Right cardiac atrium (tissue), 5 donors: ENCODE data around the gene ARAP1. TPM values are rescaled to one million over a fixed set of nuclear protein-coding genes. Genes with fewer than 3 reads are reported as not detected.

Experiments used
- ATAC-seq, 2 donors: fragments of 200-7000 bp; cut with Tn5 transposase; one replicate each; pipeline versions ENCODE4 v1.8.0 to v1.9.1; 2020; ENCODE audit warnings: moderate library complexity in 2 of 2, mild to moderate bottlenecking in 1 of 2
- DNase-seq, 3 donors: peaks; one replicate each; pipeline ENCODE4 v3.0.0-alpha.2; 2020
- H3K27ac ChIP-seq: one replicate; pipeline ENCODE4 v1.5.1; 2013; ENCODE audit warnings: mild to moderate bottlenecking, low read length, control low read depth, moderate library complexity
- H3K27me3 ChIP-seq: one replicate; pipeline ENCODE4 v1.6.1; 2013; ENCODE audit not compliant: control insufficient read depth, insufficient read depth
- H3K4me1 ChIP-seq: one replicate; pipeline ENCODE4 v1.6.1; 2013; ENCODE audit warnings: low read length; ENCODE audit not compliant: control insufficient read depth, insufficient read depth
- H3K4me3 ChIP-seq: one replicate; pipeline ENCODE4 v1.5.1; 2013; ENCODE audit warnings: low read length, control low read depth
- H3K9me3 ChIP-seq: one replicate; pipeline ENCODE4 v1.6.1; 2013; ENCODE audit warnings: low read length; ENCODE audit not compliant: control insufficient read depth
- WGBS: extraction: QIAGEN DNeasy Blood & Tissue Kit; methylation state at CpG from one replicate; pipeline ENCODE4 v1.1.7; 2013; 5-methylcytosine and 5-hydroxymethylcytosine counted together
- intact Hi-C, 4 donors: fragments of 100-400 bp; cut with DNase I; formaldehyde crosslinking; loops; one replicate each; pipeline versions ENCODE4 v1.11.0 to v1.14.0; 2022 to 2023
- polyA plus RNA-seq: library from polyadenylated mRNA; stranded (reverse); fragments of 200-250 nt; gene quantifications from one replicate; pipeline ENCODE4 v1.2.3, GENCODE V29; 2013
- total RNA-seq, 4 donors: library from RNA; stranded (reverse); fragmentation: NEBNext Ultra II Directional; extraction: Animal tissue kit (Norgen Biotek cat#: 25700); gene quantifications; one replicate each; pipeline ENCODE4 v1.2.1, GENCODE V29; 2021
- donor health status: healthy with polysubstance abuse.
- donor health status: DM: no; HTN: yes; CAD: no.
- donor health status: DM: no; HTN: no; CAD: no.
- donor health status: DM: no; HTN: yes; CAD: no; lungs with severe emphysema.
- donor health status: DM: yes; HTN: yes; CAD: no.

Gene ARAP1
- total and polyA plus RNA-seq, 5 donors, result 41.2 to 62.5 (median 57.5) TPM

DNA sequence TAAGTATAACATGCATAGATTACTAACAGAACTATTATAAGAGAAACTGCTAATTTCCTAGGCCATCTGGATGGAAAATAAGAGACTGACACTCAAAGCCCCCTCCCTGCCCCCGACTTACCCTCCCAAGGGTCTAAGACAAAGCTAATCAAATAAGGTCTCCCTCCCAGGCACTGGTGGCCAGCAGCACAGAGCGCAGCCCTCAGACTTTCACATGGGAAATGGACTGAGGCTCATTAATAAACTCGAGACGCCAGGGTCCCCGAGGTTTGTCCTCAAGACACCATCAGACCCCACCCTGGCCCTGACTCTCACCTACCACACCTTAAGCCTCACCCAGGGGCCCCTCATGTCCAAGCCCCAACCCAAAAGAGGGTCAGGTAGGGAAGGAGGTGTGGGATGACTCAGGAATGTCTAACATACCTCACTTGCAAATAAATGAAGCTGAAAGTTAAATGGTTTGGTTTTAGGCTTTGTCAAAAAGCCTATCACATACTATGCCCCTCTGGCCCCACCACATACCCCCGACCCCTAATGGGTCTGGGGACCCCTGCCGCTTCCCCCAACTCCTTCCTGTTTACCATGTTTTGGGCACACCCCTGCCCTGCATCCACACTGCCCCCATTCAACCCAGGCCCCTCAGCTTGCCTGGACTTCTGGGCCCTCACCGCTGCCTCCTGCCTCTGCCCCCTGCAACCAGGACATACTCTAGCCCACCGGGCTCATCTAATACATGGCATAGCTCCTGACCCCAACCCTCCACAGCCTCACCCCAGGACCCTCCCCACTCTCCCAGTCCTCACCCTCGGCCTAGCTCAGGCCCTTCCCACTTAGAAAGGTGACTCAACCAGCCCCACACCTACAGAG, 11.4 kb downstream of the ARAP1 start:
- no peak overlapping the region for H3K4me3 ChIP-seq
- 67% methylated on average over 10 of the region's 10 CpGs for WGBS
- H3K9me3 ChIP-seq, result no peaks in the 10 kb centered on the region
- ATAC-seq (no peak), DNase-seq (peak in 2 of 3 donors; percentile 23 to 49)
- H3K27me3 ChIP-seq, result no peaks in the 10 kb centered on the region
- intact Hi-C loops, result no loop called here
- no peak overlapping the region for H3K27ac ChIP-seq
- H3K4me1 ChIP-seq, result peaks cover 10% of the 10 kb centered on the region

DNA sequence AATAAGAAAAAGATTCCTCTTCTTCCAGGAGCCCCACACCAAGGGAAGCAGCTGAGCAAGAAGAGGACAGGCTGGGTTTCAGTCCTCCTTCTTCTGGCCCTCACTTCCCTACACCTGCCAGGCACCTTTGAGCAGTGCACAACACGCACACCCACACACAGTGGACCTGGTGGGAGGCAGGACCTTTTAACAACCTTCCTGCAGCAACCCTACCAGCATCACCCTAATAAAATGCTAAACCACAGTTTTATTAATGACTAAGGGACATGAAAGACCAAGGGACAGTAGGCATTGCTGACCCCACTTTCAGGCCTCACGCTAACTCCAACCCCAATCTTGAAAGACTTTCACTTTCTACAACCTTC, 12.2 kb downstream of the ARAP1 start:
- WGBS, result 94% methylated on average over 2 of the region's 2 CpGs
- no peak overlapping the region for H3K27ac ChIP-seq
- H3K27me3 ChIP-seq, result no peaks in the 10 kb centered on the region
- ATAC-seq (no peak), DNase-seq (no peak)
- H3K9me3 ChIP-seq, result no peaks in the 10 kb centered on the region
- H3K4me1 ChIP-seq, result peaks cover 10% of the 10 kb centered on the region
- H3K4me3 ChIP-seq, result no peak overlapping the region
- intact Hi-C loops, result no loop called here

DNA sequence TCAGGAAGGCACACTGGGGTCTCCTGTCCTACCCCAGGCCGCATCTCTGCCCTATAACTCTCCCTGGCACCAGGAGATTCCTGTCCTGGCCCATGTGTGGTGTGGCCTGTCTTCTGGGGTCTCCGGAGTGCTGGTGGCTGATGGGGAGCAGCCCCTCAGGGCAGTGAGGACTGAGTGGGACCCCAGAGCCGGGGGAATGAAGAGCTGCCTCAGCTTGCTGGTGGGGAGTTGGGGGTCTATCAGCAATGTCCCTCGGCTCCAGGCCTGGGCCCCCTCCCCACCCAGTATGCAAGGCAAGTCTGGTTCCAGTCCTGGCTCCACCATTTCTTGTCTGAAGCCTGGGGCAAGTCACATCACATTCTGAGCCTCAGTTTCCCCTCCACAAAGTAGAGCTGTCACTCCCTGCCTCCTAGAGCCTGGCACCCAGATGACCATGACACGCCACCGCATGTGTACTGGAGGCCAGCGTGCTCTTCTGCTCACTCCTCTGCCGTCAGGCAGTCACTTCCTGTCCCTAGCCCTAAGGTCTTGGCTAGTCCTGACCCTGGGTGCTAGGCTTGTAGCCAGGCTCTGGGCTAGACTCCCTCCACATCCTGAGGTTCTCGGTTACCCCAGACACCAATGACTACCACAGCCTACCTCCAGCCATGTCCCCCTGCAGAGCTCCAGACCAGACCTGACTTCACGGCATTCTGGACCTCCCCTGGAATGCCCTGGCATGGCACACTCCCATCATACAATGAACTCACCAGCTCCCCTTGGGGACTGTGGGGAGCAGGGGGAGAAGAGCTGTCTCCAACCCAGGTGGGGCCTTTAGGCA, 12.8 kb downstream of the ARAP1 start:
- DNase-seq, result peak in 1 of 3 donors; percentile 62
- no peaks in the 10 kb centered on the region for H3K27me3 ChIP-seq
- H3K4me3 ChIP-seq, result no peak overlapping the region
- intact Hi-C loops, result no loop called here
- no peak overlapping the region for H3K27ac ChIP-seq
- 83% methylated on average over 10 of the region's 10 CpGs for WGBS
- H3K9me3 ChIP-seq, result no peaks in the 10 kb centered on the region
- peaks cover 10% of the 10 kb centered on the region for H3K4me1 ChIP-seq
- peak; percentile 16 to 17 for ATAC-seq

GRCh38 chr11:72738199-72739141, 13.7 kb downstream of the ARAP1 start:
- H3K27me3 ChIP-seq, result no peaks in the 10 kb centered on the region
- DNase-seq (peak in 2 of 3 donors; percentile 71 to 75), ATAC-seq (peak; percentile 13 to 44)
- WGBS, result 80% methylated on average over 11 of the region's 11 CpGs
- intact Hi-C loops, result no loop called here
- H3K4me3 ChIP-seq, result no peak overlapping the region
- peaks cover 9% of the 10 kb centered on the region for H3K4me1 ChIP-seq
- H3K9me3 ChIP-seq, result no peaks in the 10 kb centered on the region
- peak overlapping the region; percentile 10 for H3K27ac ChIP-seq

DNA sequence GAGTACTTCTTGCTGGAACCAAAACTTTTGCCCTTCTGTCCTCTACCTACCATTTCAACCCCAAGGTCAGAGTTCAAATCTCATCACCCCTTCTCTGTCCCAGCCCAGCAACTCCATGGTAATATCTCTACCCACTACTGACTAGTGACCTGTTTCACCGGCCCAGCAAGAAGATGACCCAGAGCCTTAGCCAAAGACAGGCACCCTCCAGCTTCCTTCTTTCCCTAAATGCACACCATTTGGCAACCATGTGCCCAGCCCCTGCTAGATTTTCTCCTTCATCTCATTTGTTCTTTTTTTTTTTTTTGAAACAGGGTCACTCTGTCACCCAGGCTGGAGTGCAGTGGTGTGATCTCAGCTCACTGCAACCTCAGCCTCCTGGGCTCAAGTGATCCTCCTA, 14.9 kb downstream of the ARAP1 start:
- no peak for DNase-seq
- WGBS, result 89% methylated on average over 1 of the region's 1 CpG
- peak overlapping the region; percentile 24 for H3K27ac ChIP-seq

DNA sequence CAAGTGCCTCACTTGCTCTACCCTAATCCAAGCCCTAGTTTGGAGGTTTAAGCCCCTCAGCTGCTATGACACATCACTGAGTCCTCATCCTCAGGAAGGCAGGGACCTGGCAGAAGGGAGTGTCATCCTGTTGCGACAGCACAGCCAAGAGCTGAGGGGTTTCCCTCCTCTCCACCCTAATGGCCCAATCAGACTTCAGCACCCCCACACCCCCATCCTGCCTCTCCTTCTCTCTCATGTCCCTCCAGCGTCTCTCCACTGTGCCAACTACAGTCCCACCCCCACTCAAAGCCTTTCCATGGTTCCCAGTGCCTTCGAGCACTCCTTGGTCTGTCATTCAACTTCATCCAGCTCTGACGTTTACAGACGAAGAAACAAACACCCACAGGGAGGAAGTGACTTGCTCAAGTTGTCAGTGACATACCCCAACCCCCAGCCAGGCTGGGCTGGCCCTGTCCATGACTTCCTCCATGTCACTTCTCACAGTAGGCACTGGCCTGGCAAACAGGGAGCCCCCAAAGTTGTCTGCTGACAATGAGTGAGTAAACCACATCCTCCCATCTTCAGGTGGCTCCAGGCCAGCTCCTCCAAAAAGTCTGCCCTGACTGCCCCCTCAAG, 15.6 kb downstream of the ARAP1 start:
- ATAC-seq (peak; percentile 47 to 68), DNase-seq (peak in 2 of 3 donors; percentile 79 to 81)
- intact Hi-C loops, result no loop called here
- Histone ChIP-seq H3K27ac (peak overlapping the region; percentile 24), H3K4me3 (no peak overlapping the region), H3K27me3 (no peaks in the 10 kb centered on the region), H3K4me1 (peaks cover 4% of the 10 kb centered on the region), H3K9me3 (no peaks in the 10 kb centered on the region)
- WGBS, result 26% methylated on average over 5 of the region's 5 CpGs

More for the DNA sequence above, 14.9 kb downstream of the ARAP1 start:
- Histone ChIP-seq H3K9me3 (no peaks in the 10 kb centered on the region), H3K4me1 (peaks cover 5% of the 10 kb centered on the region), H3K27me3 (no peaks in the 10 kb centered on the region), H3K4me3 (no peak overlapping the region)
- ATAC-seq, result no peak
- intact Hi-C loops, result no loop called here

DNA sequence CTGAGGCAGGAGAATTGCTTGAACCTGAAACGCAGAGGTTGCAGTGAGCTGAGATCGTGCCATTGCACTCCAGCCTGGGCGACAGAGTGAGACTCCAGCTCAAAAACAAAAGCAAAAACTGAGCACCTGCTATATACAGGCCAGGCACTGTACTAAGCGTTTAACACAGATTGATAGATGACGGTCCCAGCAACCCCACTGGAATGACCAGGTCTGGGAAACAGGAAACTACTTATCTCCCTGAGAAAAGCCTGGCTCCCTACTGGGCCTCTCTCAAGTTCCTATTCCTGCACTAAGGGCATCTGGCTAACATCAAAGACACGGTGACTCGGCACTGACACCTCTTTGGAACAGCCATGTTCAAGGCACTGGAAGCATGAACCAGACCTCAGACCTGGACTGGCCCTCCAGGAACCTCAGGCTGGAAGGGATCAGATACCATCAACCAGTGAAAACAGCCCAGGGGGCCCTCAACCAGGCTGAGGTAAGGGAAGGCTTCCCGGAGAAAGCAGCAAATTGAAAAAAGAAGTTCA, 16.6 kb downstream of the ARAP1 start:
- Histone ChIP-seq H3K4me1 (peaks cover 4% of the 10 kb centered on the region), H3K4me3 (no peak overlapping the region), H3K27ac (peak overlapping the region; percentile 51), H3K27me3 (no peaks in the 10 kb centered on the region), H3K9me3 (no peaks in the 10 kb centered on the region)
- intact Hi-C loops, result no loop called here
- DNase-seq (peak in 2 of 3 donors; percentile 59 to 62), ATAC-seq (peak; percentile 50 to 72)
- 56% methylated on average over 8 of the region's 8 CpGs for WGBS

DNA sequence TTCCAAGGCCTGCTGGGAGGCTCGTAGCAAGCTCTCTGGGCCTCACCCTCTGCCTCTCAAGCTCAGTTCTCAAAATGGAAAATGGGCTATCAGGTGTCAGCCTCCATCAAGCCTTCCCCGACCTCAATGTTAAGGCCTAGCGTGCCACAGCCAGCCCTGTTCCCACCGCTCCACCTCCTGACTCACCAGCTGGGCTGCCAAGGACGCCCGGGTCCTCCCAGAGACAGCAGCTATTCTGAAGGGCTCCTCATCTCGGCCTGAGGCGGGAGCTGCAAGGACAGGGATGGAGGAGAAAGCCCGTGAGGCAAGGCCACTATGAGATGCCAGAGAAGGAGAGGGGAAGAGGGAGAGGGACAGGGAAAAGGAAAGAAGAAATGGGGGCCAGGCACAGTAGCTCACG, 19.9 kb downstream of the ARAP1 start:
- H3K9me3 ChIP-seq, result no peaks in the 10 kb centered on the region
- WGBS, result 89% methylated on average over 10 of the region's 10 CpGs
- peaks cover 7% of the 10 kb centered on the region for H3K4me1 ChIP-seq
- ATAC-seq, result no peak
- intact Hi-C loops, result no loop called here
- H3K27me3 ChIP-seq, result no peaks in the 10 kb centered on the region
- no peak overlapping the region for H3K4me3 ChIP-seq
- no peak overlapping the region for H3K27ac ChIP-seq
- DNase-seq, result peak; percentile 6 to 58 (median 41)

DNA sequence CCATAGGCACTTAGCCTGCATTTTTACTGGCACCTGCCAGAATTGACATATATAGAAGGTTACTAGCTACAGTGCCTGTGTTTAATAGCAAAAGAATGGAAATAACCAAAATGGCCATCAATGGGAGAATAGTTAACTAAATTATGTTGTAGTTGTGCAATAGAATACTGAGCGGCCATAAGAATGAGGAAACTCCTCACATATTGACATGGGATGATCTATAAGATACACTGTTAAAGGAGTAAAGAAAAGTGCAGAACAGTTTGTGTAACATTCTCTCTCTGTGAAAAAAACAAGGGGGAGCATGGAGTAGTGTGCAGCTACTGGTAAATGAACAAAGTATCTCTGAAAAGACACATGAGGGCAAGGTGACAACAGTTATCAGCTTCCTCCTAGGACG, 21.5 kb downstream of the ARAP1 start:
- WGBS, result 73% methylated on average over 2 of the region's 2 CpGs
- Histone ChIP-seq H3K4me3 (no peak overlapping the region), H3K4me1 (peaks cover 3% of the 10 kb centered on the region), H3K27me3 (no peaks in the 10 kb centered on the region), H3K9me3 (no peaks in the 10 kb centered on the region), H3K27ac (no peak overlapping the region)
- DNase-seq (no peak), ATAC-seq (no peak)
- intact Hi-C loops, result no loop called here

DNA sequence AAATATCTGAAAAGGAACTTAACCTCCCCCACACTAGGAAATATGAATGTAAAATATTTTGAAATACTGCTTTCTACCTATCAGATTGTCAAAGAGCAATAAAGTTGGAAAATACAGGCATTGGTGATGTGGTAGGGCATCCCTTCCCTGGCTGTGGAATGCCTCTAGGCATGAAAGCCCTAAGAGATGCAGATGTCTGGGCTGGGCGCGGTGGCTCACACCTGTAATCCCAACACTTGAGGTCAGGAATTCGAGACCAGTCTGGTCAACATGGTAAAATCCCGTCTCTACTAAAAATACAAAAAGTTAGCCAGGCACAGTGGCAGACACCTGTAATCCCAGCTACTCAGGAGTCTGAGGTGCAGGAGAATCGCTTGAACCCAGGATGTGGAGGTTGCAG, 22.0 kb downstream of the ARAP1 start:
- intact Hi-C loops, result no loop called here
- Histone ChIP-seq H3K27ac (no peak overlapping the region), H3K9me3 (no peaks in the 10 kb centered on the region), H3K27me3 (no peaks in the 10 kb centered on the region), H3K4me1 (peaks cover 3% of the 10 kb centered on the region), H3K4me3 (no peak overlapping the region)
- ATAC-seq (no peak), DNase-seq (peak in 1 of 3 donors; percentile 19)
- WGBS, result 93% methylated on average over 5 of the region's 5 CpGs
